CD4-positive, alpha-beta T cell treated with Interleukin-17A for 4 hours (primary cell): Measurements from ENCODE around the gene NANOS3.

ENCODE experiments used
- DNase-seq: peaks from one replicate; pipeline ENCODE4 v3.0.0-alpha.2; 2020; ENCODE audit warnings: mixed read lengths

Gene NANOS3

GRCh38 chr19:13885826-13886365 is 9.0 kb downstream of the NANOS3 start:
- DNase-seq, result no peak

GRCh38 chr19:13887018-13887436 is 10.1 kb downstream of the NANOS3 start:
- no peak for DNase-seq

DNA sequence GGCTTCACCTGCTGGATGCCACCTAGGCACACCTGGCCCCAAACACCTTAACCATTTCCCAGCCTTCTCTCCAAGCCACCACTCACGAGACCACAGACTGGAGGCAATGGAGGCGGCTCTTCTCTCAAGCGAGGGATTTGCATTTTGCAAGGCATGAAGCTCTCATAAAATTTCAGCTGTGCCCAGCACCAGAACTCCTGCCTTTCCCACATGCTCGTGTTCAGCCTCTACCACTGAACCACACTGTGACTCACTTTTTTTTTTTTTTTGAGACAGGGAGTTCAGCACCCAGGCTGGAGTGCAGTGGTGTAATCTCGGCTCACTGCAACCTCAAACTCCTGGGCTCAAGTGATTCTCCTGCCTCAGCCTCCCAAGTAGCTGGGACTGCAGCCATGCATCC is 10.6 kb downstream of the NANOS3 start:
- no peak for DNase-seq

- DNase-seq, result no peak
Observed at GRCh38 chr19:13888281-13888680, 11.3 kb downstream of the NANOS3 start.

GRCh38 chr19:13890136-13890535 is 13.2 kb downstream of the NANOS3 start:
- no peak for DNase-seq

DNA sequence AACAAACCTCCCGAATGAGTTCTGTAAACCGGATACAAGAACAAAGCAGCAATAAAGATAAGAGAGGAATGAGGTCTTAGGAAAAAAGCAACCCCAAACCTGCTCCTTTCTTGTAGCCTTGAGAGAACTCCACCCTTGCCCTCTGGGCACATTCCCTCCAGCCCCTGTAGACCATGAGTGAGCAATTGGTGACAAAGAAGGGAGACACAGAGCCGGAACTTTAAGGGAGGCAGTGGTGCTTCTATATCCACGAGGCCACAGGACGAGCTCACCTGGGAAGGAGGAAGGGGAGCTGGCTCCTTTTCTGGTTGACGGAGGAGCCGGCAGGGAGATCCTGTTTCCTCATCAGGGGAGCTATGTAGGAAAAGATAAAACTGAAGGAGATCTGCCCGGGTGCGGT is 15.9 kb downstream of the NANOS3 start:
- DNase-seq, result no peak

DNA sequence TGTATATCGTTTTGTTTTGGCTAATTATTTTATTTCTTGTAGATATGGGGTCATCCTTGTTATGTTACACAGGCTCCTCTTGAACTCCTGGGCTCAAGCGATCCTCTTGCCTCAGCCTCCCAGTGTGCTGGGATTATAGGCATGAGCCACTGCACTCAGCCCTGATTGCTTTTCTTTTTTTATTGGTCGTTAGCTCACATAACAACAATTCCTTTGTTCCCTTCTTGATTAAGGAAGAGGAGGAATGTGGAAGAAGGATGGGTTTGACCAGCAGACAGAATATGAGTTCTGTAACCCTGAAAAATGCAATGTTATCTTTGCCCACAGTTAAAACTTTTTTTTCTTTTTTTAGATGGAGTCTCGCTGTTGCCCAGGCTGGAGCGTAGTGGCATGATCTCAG is 17.6 kb downstream of the NANOS3 start:
- DNase-seq, result no peak

DNA sequence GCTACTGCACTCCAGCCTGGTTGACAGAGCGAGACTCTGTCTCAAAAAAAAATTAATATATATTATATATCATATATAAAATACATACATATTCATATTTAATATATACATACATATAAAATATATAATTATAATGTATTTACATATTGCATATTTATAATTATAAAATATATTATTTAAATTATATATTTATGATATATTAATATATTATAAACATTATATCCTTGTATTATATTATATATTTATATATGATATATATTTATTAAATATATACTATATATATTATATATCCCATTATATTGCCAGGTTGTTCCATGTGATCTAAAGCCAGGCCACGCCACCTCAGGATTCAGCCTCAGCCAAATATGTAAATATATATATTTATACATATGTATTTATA is 19.3 kb downstream of the NANOS3 start:
- no peak for DNase-seq

GRCh38 chr19:13899393-13899792 is 22.5 kb downstream of the NANOS3 start:
- DNase-seq, result no peak

GRCh38 chr19:13899912-13900584 is 23.1 kb downstream of the NANOS3 start:
- no peak for DNase-seq

GRCh38 chr19:13902993-13903555 is 26.1 kb downstream of the NANOS3 start:
- peak; percentile 56 for DNase-seq

DNA sequence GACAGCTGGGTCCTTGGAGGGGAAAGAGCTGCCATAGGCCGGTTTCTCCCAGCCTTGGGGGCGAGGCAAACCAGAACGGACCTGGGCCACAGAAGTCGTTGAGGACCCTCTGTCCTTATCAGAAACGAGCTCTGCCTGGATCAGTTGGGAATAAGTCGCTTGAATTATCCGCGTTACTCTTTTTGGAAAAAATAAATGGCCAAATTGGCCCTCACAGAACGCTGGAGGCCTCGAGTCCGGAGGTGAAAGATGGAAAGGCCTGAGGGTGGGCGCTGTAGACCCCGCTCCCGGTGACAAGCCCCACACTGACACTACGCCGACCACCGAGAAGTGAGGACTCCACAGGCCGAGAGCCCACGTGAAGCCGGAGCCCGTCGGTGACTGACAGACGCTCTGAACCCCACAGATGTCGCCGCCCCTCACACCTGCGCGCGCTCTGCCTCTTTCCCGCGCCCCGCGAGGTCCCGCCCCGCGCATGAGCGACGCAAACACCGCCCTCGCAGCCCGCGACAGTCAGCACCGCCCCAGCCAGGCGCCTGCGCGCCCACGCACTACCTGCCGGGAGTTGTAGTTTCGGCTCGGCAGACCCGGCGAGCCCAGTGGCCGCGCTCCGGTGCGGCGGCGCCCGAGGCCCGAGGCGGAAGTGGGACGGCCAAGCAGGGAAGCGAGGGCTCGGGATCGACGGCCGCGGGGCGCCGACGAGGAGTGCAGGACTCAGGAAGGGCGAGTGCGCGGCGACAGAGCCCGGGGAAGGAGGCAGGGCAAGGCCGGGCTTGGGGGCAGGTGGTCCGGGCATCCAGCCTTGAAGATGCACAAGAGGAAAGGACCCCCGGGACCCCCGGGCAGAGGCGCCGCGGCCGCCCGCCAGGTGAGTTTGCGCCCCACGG is 28.9 kb downstream of the NANOS3 start, which contains the start of the genes BRME1 and CC2D1A:
Gene BRME1, minus strand, starts transcription at position 484 of the 887 bp plus-strand sequence. CDS start 1,225 bp downstream, outside the sequence.
Gene CC2D1A, plus strand, starts transcription at position 568 of the 887 bp plus-strand sequence. Its CDS starts 241 bp downstream, at position 809.
- DNase-seq, result peak; percentile 96

DNA sequence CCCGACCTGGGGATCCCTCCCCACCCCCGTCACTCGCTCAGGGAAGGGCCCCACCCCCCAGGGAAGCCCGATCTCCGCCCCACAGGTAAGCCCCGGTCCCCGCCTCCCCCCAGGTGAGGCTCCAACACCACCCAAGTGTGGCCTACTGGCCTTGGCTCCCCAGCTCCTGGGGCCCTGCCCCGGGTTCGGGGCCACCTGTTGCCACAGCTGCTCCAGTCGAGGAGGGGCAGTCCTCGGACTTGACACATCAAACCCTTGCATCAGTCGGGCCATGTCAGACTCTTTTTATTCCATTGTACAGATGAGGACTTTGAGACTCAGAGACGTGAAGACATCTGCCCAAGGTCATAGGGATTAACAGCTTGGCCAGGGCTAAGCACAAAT is 29.6 kb downstream of the NANOS3 start:
- peak; percentile 60 for DNase-seq

- DNase-seq, result no peak
Observed at GRCh38 chr19:13906910-13907309, 30.0 kb downstream of the NANOS3 start.

DNA sequence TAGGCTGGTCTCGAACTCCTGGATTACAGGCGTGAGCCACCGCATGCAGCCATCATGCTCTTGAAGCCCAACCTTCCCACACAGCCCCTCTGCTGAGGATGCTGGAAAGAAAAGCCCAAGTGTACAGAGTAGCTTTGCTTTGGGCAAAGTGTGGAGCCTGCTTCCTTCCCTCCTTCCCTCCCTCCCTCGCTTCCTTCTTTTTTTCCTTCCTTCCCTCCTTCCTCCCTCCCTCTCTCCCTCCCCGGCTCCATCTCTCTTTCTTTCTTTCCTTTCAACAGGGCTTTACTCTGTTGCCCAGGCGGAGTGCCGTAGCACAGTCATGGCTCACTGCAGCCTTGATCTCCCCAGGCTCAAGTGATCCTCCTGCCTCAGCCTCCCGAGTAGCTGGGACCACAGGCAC is 31.7 kb downstream of the NANOS3 start:
- no peak for DNase-seq

DNA sequence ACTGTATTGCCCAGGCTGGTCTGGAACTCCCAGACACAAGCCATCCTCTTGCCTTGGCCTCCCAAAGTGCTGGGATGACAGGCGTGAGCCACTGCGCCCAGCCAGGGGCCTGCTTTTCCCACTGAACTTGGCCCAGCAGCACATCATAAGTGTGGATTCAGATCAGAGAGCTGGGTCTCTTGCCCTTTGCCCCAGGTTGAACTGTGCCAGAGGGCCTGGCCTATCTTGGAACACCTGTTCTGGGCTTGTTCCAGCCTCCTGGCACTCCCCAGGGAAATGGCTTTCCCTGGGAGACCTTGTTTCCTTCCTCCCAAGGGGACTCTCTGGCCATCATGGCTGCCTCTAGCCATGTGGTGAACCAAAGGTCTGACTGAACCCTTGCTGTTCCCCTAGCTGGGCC is 32.5 kb downstream of the NANOS3 start:
- DNase-seq, result no peak

DNA sequence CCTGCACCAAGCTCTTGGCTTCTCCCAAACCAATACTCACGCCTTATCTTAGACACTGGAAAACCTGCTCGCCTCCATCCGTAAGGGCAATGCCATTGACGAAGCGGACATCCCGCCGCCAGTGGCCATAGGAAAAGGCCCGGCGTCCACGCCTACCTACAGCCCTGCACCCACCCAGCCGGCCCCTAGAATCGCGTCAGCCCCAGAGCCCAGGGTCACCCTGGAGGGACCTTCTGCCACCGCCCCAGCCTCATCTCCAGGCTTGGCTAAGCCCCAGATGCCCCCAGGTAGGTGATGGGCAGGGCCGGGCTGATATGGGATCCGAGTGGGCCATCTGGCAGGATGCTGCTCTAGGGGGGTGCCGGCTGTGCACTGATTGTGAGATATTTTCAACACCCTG is 36.4 kb downstream of the NANOS3 start:
- no peak for DNase-seq

- no peak for DNase-seq
Observed at GRCh38 chr19:13914777-13915176, 37.8 kb downstream of the NANOS3 start.

- no peak for DNase-seq
Observed at GRCh38 chr19:13917888-13918406, 41.0 kb downstream of the NANOS3 start.

GRCh38 chr19:13918726-13919411 is 41.9 kb downstream of the NANOS3 start:
- no peak for DNase-seq

GRCh38 chr19:13920524-13920923 is 43.6 kb downstream of the NANOS3 start:
- DNase-seq, result no peak

GRCh38 chr19:13920940-13921747 is 44.2 kb downstream of the NANOS3 start:
- no peak for DNase-seq
